ENCODE measurements around the gene WNK3. TPM values are rescaled to one million over a fixed set of nuclear protein-coding genes. Genes with fewer than 3 reads are reported as not detected.

The WNK3 gene
- total and polyA plus RNA-seq, 8 donors, result 1.3 to 5.8 (median 5.2) TPM

DNA sequence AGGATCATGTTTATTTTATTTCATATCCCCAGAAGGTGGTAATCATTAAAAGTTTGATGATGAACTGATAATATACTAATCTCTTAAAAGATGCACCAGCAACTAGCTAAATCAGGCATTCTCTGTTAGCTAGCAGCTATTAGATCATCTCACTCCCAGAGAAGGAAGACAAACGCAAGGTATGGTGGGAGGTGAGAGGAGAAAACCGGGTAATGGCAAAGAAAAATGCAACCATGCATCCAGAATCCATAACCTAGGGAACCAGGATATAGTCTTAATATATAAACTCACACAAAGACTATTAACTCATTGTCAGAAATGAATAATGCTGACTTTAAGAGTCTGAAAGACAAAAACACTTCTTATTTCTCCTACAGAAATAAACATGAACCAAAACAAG lies 66.1 kb downstream of the WNK3 start:
- H3K9me3 ChIP-seq, result no peaks in the 10 kb centered on the region
- no peak overlapping the region for H3K27ac ChIP-seq
- no peaks in the 10 kb centered on the region for H3K27me3 ChIP-seq
- ATAC-seq (no peak), DNase-seq (no peak)
- no peaks in the 10 kb centered on the region for H3K36me3 ChIP-seq
- TF ChIP-seq, protein P1, sequence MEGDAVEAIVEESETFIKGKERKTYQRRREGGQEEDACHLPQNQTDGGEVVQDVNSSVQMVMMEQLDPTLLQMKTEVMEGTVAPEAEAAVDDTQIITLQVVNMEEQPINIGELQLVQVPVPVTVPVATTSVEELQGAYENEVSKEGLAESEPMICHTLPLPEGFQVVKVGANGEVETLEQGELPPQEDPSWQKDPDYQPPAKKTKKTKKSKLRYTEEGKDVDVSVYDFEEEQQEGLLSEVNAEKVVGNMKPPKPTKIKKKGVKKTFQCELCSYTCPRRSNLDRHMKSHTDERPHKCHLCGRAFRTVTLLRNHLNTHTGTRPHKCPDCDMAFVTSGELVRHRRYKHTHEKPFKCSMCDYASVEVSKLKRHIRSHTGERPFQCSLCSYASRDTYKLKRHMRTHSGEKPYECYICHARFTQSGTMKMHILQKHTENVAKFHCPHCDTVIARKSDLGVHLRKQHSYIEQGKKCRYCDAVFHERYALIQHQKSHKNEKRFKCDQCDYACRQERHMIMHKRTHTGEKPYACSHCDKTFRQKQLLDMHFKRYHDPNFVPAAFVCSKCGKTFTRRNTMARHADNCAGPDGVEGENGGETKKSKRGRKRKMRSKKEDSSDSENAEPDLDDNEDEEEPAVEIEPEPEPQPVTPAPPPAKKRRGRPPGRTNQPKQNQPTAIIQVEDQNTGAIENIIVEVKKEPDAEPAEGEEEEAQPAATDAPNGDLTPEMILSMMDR (IDR thresholded peaks at IDR 0.05), result no peak
- intact Hi-C loops (cut with DNase I), result no loop called here
- H3K4me1 ChIP-seq, result no peaks in the 10 kb centered on the region
- H3K4me3 ChIP-seq, result no peak overlapping the region

DNA sequence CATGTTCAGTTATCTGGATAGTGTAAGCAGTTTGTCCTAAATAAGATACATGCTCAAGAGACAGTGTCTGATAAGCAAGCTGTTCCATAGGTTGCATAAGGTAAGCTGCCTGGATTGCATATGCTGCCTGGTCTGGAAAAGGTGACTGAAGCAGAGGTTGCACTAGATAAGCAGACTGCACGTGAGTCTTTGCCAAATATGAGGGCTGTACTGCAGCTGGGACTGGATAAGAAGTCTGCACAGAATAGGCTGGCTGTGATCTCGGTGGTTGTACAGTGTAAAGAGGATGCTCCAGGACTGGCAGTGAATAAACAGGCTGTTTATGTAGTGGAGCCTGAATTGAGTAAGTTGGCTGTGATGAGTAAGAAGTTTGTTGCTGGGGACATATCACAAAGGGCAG lies 68.9 kb downstream of the WNK3 start:
- intact Hi-C loops (cut with DNase I), result no loop called here
- Histone ChIP-seq H3K4me3 (no peak overlapping the region), H3K27me3 (no peaks in the 10 kb centered on the region), H3K27ac (no peak overlapping the region), H3K9me3 (no peaks in the 10 kb centered on the region), H3K4me1 (no peaks in the 10 kb centered on the region), H3K36me3 (no peaks in the 10 kb centered on the region)
- TF ChIP-seq, protein P1 (IDR thresholded peaks at IDR 0.05), result no peak
- ATAC-seq (no peak), DNase-seq (no peak)

DNA sequence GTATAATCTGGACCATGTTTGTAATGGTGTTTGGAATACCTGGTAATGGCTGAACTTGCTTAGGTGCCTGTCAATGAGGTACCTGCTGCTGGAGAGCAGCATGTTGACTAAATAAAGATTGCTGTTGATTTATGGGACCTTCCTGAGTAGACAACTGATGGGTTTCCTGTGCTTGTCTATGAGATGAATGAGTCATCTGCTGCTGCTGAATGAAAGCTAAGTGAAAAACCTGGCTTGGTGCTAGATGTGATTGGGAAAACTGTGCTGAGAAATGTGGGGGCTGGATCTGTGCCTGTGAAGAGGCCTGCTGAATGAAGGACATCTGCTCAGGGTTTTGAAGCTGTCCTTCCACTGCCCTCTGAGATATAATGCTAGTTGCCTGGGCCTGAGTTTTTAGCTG lies 69.6 kb downstream of the WNK3 start:
- H3K4me1 ChIP-seq, result no peaks in the 10 kb centered on the region
- ATAC-seq (no peak), DNase-seq (no peak)
- no peaks in the 10 kb centered on the region for H3K27me3 ChIP-seq
- H3K4me3 ChIP-seq, result no peak overlapping the region
- TF ChIP-seq, protein P1 (IDR thresholded peaks at IDR 0.05), result no peak
- H3K36me3 ChIP-seq, result no peaks in the 10 kb centered on the region
- H3K27ac ChIP-seq, result no peak overlapping the region
- no peaks in the 10 kb centered on the region for H3K9me3 ChIP-seq
- intact Hi-C loops (cut with DNase I), result no loop called here

DNA sequence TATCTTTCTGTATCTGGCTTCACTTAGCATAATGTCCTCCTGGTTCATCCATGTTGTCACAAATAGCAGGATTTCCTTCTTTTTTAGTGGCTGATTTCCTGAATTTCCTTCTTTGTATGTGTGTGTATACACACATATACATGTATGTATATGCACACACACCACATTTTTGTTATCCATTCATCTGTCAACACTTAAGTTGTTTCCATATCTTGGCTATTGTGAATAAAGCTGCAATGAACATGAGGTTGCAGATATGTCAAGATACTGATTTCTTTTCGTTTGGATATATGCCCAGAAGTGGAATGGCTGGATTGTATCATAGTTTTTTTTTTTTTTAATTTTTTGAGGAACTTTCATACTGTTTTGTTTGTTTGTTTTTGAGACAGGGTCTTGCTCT lies 76.2 kb downstream of the WNK3 start:
- Histone ChIP-seq H3K4me3 (no peak overlapping the region), H3K27me3 (no peaks in the 10 kb centered on the region), H3K9me3 (no peaks in the 10 kb centered on the region), H3K27ac (no peak overlapping the region), H3K4me1 (no peaks in the 10 kb centered on the region), H3K36me3 (no peaks in the 10 kb centered on the region)
- DNase-seq (peak in 1 of 4 donors; percentile 10), ATAC-seq (no peak)
- intact Hi-C loops (cut with DNase I), result no loop called here
- TF ChIP-seq, protein P1 (IDR thresholded peaks at IDR 0.05), result no peak

DNA sequence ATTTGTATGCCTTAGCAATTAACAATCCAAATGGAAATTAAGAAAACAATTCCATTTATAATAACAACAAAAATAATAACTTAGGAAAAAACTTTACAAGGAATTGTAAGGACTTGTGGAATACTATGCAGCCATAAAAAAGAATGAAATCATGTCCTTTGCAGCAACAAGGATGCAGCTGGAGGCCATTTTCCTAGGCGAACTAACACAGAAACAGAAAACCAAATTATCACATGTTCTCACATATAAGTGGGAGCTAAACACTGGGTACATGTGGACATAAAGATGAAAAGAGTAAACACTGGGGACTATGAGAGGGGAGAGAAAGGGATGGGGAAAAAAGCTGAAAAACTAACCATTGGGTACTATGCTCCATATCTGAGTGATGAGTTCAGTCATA lies 77.4 kb downstream of the WNK3 start:
- intact Hi-C loops (cut with DNase I), result no loop called here
- Histone ChIP-seq H3K9me3 (no peaks in the 10 kb centered on the region), H3K4me3 (no peak overlapping the region), H3K36me3 (no peaks in the 10 kb centered on the region), H3K27me3 (no peaks in the 10 kb centered on the region), H3K4me1 (no peaks in the 10 kb centered on the region), H3K27ac (no peak overlapping the region)
- TF ChIP-seq, protein P1 (IDR thresholded peaks at IDR 0.05), result no peak
- DNase-seq, result no peak
- ATAC-seq, result no peak

All from left lung (tissue), 10 donors.